ENCODE results near the gene USP6NL.

Gene USP6NL

DNA sequence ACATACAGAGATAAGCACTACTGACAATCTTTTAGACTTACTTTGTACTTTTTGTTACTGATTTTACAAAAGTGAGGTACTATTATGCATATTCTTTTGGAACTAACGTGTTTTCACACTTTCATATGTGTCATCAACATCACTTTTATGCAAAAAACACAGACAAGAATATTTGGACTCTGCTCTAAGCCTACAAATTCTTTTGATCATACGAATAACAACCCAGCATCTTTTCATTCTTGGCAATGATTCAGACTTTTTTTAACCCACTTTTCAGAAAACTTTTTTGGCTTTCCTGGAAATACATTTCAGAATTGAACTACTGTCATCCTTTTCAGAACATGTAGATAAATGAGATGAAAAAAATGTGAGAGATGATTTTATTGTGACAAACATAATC, 30.2 kb downstream of the USP6NL start:
- no peak for TF ChIP-seq FOXP2 (optimal IDR thresholded peaks at IDR 0.05; ENCODE audit: borderline replicate concordance, extremely low read depth, extremely low read length, insufficient read depth)
- TF ChIP-seq POLR2AphosphoS5 (IDR thresholded peaks at IDR 0.05; ENCODE audit: low read depth, low read length) = no peak
- TF ChIP-seq TAF1 (IDR thresholded peaks at IDR 0.05; ENCODE audit: borderline replicate concordance, insufficient read depth, low read length) = no peak
- TF ChIP-seq, protein P1, sequence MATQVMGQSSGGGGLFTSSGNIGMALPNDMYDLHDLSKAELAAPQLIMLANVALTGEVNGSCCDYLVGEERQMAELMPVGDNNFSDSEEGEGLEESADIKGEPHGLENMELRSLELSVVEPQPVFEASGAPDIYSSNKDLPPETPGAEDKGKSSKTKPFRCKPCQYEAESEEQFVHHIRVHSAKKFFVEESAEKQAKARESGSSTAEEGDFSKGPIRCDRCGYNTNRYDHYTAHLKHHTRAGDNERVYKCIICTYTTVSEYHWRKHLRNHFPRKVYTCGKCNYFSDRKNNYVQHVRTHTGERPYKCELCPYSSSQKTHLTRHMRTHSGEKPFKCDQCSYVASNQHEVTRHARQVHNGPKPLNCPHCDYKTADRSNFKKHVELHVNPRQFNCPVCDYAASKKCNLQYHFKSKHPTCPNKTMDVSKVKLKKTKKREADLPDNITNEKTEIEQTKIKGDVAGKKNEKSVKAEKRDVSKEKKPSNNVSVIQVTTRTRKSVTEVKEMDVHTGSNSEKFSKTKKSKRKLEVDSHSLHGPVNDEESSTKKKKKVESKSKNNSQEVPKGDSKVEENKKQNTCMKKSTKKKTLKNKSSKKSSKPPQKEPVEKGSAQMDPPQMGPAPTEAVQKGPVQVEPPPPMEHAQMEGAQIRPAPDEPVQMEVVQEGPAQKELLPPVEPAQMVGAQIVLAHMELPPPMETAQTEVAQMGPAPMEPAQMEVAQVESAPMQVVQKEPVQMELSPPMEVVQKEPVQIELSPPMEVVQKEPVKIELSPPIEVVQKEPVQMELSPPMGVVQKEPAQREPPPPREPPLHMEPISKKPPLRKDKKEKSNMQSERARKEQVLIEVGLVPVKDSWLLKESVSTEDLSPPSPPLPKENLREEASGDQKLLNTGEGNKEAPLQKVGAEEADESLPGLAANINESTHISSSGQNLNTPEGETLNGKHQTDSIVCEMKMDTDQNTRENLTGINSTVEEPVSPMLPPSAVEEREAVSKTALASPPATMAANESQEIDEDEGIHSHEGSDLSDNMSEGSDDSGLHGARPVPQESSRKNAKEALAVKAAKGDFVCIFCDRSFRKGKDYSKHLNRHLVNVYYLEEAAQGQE (IDR thresholded peaks at IDR 0.05; ENCODE audit: insufficient read depth in 1 of 2, low read depth in 2 of 2, low read length in 2 of 2) = no peak
- no peak for TF ChIP-seq SIN3A (IDR thresholded peaks at IDR 0.05; ENCODE audit: borderline replicate concordance, insufficient read depth, low read length)

DNA sequence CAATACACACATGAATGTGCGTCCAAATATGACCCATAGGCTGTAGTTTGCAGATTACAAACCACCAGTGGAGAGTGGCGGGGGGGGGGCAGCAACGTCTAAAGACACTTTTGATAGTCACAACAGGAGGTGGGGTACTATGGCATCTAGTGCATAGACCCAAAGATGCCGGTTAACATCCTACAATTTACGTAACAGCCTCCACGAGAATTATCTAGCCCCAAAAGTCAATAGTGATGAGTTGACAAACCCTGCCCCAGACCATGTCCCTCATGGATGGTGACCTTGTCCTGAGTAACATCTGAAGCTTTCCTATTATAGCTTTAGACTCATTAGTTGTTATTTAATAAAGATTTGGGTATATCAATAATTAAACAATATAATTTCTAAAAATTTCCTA, 31.6 kb downstream of the USP6NL start:
- TF ChIP-seq, protein P1 (IDR thresholded peaks at IDR 0.05; ENCODE audit: insufficient read depth in 1 of 2, low read depth in 2 of 2, low read length in 2 of 2) = no peak
- TF ChIP-seq TAF1 (IDR thresholded peaks at IDR 0.05; ENCODE audit: borderline replicate concordance, insufficient read depth, low read length) (no peak), FOXP2 (optimal IDR thresholded peaks at IDR 0.05; ENCODE audit: borderline replicate concordance, extremely low read depth, extremely low read length, insufficient read depth) (no peak), SIN3A (IDR thresholded peaks at IDR 0.05; ENCODE audit: borderline replicate concordance, insufficient read depth, low read length) (no peak), POLR2AphosphoS5 (IDR thresholded peaks at IDR 0.05; ENCODE audit: low read depth, low read length) (no peak)

DNA sequence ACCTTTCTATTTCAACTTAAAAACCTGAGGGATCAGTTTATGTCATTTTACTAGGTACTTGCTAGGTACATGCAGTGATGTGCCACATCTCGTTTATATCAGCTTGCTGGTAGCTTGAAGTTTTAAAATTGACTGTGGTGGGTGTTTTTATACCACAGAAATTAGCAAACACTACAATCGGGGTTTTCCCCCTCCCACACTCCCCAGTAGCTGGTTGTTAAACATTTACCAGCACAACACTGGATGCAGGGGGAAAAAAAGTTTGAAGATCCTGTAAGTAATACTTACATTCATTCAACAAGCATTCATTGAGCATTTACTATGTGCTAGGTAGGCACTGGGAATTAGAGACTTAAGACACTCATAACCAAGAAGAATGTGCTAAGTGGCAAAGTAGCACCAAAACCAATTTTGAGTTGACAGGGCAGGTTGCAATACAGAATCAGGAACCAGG, 32.6 kb downstream of the USP6NL start:
- no peak for TF ChIP-seq TAF1 (IDR thresholded peaks at IDR 0.05; ENCODE audit: borderline replicate concordance, insufficient read depth, low read length)
- no peak for TF ChIP-seq POLR2AphosphoS5 (IDR thresholded peaks at IDR 0.05; ENCODE audit: low read depth, low read length)
- no peak for TF ChIP-seq FOXP2 (optimal IDR thresholded peaks at IDR 0.05; ENCODE audit: borderline replicate concordance, extremely low read depth, extremely low read length, insufficient read depth)
- TF ChIP-seq SIN3A (IDR thresholded peaks at IDR 0.05; ENCODE audit: borderline replicate concordance, insufficient read depth, low read length) = no peak
- TF ChIP-seq, protein P1 (IDR thresholded peaks at IDR 0.05; ENCODE audit: insufficient read depth in 1 of 2, low read depth in 2 of 2, low read length in 2 of 2) = no peak

DNA sequence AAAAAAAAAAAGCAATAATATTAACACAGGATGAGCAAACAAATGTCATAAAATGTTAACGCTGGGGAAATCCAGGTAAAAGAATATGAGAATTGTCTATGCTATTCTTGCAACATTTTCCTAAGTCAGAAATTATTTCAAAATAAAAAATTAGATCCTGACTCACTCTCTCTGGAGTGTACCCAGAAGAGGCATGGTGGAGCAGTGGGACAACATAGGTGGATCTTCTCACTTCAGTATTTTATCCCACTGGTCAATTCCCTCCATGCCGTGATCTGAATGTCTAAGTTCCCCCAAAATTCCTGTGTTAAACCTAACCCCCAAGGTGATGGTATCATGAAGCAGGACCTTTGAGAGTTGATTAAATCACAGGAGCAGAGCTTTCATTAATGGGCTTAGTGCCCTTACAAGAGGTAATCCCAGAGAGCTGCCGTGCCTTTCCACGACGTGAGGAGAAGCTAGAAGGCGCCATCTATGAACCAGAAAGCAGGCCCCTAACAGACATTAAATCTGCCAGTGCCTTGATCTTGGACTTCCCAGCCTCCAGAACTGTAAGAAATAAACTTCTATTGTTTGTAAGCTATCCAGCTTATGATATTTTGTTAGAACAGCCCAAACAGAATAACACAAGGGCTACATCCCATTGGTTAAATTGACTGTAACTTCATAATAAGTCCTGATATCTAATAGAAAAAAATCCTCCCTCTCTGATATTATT, 35.2 kb downstream of the USP6NL start:
- no peak for TF ChIP-seq FOXP2 (optimal IDR thresholded peaks at IDR 0.05; ENCODE audit: borderline replicate concordance, extremely low read depth, extremely low read length, insufficient read depth)

DNA sequence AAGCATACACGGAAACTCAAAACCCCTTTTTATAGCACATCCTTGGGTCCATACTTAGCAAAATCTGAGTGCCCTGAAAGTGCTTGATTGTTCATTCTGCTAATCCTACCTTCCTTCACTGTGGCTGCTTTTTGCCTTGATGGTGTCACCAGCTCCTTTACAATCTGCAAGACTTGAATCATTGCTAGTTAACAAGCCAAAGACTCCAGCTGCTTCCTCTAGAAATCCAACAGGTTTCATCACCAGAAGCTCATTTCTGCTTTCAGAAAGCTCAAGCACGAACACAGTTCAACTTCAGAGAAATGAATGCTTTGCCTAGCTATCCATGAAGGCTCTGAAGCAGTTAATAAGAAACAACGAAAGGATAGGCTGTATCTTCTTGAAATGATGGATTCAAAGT, 38.0 kb downstream of the USP6NL start:
- TF ChIP-seq FOXP2 (optimal IDR thresholded peaks at IDR 0.05; ENCODE audit: borderline replicate concordance, extremely low read depth, extremely low read length, insufficient read depth) (no peak), TAF1 (IDR thresholded peaks at IDR 0.05; ENCODE audit: borderline replicate concordance, insufficient read depth, low read length) (no peak)

DNA sequence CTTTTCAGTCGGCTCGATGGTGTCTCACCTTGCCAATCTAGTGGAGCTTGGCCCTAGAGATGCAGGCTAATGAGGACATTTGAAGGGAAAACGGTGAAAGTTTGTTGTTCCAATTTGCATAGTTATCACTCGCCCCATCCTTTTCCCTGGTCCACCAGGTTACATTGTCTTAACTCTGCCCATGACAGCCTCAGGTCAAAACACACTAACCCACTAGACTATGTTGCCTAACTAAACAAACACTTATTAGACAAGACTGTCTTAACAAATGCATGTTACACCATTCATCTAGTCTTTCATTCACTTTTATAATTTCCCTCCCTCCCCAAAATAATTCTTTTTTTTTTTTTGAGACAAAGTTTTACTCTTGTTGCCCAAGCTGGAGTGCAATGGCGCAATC, 40.7 kb downstream of the USP6NL start:
- TF ChIP-seq SIN3A (IDR thresholded peaks at IDR 0.05; ENCODE audit: borderline replicate concordance, insufficient read depth, low read length) (no peak), POLR2AphosphoS5 (IDR thresholded peaks at IDR 0.05; ENCODE audit: low read depth, low read length) (no peak), TAF1 (IDR thresholded peaks at IDR 0.05; ENCODE audit: borderline replicate concordance, insufficient read depth, low read length) (no peak)
- TF ChIP-seq, protein P1 (IDR thresholded peaks at IDR 0.05; ENCODE audit: insufficient read depth in 1 of 2, low read depth in 2 of 2, low read length in 2 of 2) = no peak

Measured in PFSK-1 (cell line).